ENCODE data around the gene C6orf120. TPM values are rescaled to one million over a fixed set of nuclear protein-coding genes. Genes with fewer than 3 reads are reported as not detected.
A peak's percentile ranks its signal among the peaks of the same experiment; 100 is the strongest.

C6orf120 gene
- total and polyA plus RNA-seq, 2 of the 13 experiments (the other 11 are each of a cell fraction or from before 2014, with no cell fraction given) = 21.7 to 29.9 TPM

DNA sequence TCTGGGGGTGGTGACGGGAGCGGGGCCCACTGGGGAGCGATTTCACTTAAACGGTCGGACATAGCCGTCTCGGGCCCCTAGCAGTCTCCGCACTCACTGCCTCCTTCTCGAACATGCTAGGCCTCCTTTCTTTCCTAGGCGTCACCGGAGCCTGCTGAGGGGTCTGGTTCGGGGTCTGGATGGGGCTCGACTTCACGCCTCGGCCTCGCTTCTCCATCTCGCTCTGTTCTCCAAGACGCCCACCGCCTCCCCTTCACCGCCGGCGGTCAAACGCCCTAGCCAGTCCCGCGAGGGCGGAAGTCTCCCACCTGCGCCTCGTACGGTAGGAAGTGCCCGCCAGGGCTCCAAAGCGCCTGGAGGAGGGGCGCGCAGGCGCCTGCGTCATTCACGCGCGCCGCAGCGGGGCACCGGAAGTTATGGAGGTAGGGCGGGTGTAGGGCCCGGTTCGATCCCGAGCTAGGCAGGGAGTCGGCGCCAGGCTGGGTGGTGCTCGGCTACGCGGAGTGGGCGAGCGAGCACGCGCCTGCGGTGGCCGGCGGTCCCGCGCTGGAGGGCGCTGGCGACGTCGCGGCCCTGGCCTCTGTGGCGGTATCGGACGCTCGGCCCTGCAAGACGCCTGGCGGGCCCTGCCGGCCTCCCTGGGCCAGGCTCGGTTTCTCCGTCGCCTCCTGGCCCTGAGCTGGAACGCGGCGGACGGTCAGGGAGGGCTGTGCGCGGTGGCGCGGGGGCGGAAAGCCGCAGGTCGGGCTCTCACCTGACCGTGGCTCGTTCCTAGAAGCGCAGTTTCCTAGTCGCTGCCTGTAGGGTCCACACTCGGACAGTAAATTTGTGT is 49.5 kb downstream of the C6orf120 start, which contains the start of the genes DYNLT2 and ERMARD (continued):
- TF ChIP-seq, protein P1, sequence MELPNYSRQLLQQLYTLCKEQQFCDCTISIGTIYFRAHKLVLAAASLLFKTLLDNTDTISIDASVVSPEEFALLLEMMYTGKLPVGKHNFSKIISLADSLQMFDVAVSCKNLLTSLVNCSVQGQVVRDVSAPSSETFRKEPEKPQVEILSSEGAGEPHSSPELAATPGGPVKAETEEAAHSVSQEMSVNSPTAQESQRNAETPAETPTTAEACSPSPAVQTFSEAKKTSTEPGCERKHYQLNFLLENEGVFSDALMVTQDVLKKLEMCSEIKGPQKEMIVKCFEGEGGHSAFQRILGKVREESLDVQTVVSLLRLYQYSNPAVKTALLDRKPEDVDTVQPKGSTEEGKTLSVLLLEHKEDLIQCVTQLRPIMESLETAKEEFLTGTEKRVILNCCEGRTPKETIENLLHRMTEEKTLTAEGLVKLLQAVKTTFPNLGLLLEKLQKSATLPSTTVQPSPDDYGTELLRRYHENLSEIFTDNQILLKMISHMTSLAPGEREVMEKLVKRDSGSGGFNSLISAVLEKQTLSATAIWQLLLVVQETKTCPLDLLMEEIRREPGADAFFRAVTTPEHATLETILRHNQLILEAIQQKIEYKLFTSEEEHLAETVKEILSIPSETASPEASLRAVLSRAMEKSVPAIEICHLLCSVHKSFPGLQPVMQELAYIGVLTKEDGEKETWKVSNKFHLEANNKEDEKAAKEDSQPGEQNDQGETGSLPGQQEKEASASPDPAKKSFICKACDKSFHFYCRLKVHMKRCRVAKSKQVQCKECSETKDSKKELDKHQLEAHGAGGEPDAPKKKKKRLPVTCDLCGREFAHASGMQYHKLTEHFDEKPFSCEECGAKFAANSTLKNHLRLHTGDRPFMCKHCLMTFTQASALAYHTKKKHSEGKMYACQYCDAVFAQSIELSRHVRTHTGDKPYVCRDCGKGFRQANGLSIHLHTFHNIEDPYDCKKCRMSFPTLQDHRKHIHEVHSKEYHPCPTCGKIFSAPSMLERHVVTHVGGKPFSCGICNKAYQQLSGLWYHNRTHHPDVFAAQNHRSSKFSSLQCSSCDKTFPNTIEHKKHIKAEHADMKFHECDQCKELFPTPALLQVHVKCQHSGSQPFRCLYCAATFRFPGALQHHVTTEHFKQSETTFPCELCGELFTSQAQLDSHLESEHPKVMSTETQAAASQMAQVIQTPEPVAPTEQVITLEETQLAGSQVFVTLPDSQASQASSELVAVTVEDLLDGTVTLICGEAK (IDR thresholded peaks at IDR 0.05) = peak; percentile 35; the same call in 1 of the 2 replicates
- TF ChIP-seq, protein P1 (CRISPR knock-in tag; IDR thresholded peaks at IDR 0.05) = peak; percentile 91
- no peak for TF ChIP-seq NONO (IDR thresholded peaks at IDR 0.05)
- TF ChIP-seq NONO (CRISPR knock-in tag; conservative IDR thresholded peaks at IDR 0.05) = peak; percentile 100
- TF ChIP-seq SOX5 (CRISPR knock-in tag; IDR thresholded peaks at IDR 0.05; ENCODE audit: borderline replicate concordance) = peak; percentile 78
- TF ChIP-seq, protein P2, sequence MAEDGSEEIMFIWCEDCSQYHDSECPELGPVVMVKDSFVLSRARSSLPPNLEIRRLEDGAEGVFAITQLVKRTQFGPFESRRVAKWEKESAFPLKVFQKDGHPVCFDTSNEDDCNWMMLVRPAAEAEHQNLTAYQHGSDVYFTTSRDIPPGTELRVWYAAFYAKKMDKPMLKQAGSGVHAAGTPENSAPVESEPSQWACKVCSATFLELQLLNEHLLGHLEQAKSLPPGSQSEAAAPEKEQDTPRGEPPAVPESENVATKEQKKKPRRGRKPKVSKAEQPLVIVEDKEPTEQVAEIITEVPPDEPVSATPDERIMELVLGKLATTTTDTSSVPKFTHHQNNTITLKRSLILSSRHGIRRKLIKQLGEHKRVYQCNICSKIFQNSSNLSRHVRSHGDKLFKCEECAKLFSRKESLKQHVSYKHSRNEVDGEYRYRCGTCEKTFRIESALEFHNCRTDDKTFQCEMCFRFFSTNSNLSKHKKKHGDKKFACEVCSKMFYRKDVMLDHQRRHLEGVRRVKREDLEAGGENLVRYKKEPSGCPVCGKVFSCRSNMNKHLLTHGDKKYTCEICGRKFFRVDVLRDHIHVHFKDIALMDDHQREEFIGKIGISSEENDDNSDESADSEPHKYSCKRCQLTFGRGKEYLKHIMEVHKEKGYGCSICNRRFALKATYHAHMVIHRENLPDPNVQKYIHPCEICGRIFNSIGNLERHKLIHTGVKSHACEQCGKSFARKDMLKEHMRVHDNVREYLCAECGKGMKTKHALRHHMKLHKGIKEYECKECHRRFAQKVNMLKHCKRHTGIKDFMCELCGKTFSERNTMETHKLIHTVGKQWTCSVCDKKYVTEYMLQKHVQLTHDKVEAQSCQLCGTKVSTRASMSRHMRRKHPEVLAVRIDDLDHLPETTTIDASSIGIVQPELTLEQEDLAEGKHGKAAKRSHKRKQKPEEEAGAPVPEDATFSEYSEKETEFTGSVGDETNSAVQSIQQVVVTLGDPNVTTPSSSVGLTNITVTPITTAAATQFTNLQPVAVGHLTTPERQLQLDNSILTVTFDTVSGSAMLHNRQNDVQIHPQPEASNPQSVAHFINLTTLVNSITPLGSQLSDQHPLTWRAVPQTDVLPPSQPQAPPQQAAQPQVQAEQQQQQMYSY (CRISPR knock-in tag; IDR thresholded peaks at IDR 0.05) = peak; percentile 83; the same call in 1 of the 2 replicates
- TF ChIP-seq KDM6A (CRISPR knock-in tag; IDR thresholded peaks at IDR 0.05; ENCODE audit: low read depth) = 0 out of 2 replicates have a peak, but pooled peaks have one; percentile 29
- TF ChIP-seq ZNF326 (CRISPR knock-in tag; IDR thresholded peaks at IDR 0.05; ENCODE audit: borderline replicate concordance) = no peak
- TF ChIP-seq GATA4 (IDR thresholded peaks at IDR 0.05; ENCODE audit: borderline replicate concordance, low read depth) = peak; percentile 61; the same call in 1 of the 2 replicates
- peak; percentile 78; the same call in 1 of the 2 replicates for TF ChIP-seq ZSCAN29 (CRISPR knock-in tag; conservative IDR thresholded peaks at IDR 0.05)
- no peak for TF ChIP-seq NR2F6 (IDR thresholded peaks at IDR 0.05)
- TF ChIP-seq NR2F6 (CRISPR knock-in tag; IDR thresholded peaks at IDR 0.05) = peak; percentile 80; the same call in 1 of the 2 replicates
- TF ChIP-seq ZSCAN22 (CRISPR knock-in tag; IDR thresholded peaks at IDR 0.05) = no peak
- TF ChIP-seq ZNF570 (CRISPR knock-in tag; IDR thresholded peaks at IDR 0.05; ENCODE audit: borderline replicate concordance) = peak; percentile 67; the same call in 1 of the 2 replicates
- peak; percentile 93 for TF ChIP-seq ZFP36L1 (CRISPR knock-in tag; IDR thresholded peaks at IDR 0.05)
- TF ChIP-seq DMAP1 (CRISPR knock-in tag; IDR thresholded peaks at IDR 0.05) = peak; percentile 93
- TF ChIP-seq RARA (CRISPR knock-in tag; IDR thresholded peaks at IDR 0.05) = peak; percentile 48; the same call in 1 of the 2 replicates
- TF ChIP-seq, protein P3, sequence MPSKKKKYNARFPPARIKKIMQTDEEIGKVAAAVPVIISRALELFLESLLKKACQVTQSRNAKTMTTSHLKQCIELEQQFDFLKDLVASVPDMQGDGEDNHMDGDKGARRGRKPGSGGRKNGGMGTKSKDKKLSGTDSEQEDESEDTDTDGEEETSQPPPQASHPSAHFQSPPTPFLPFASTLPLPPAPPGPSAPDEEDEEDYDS (CRISPR knock-in tag; IDR thresholded peaks at IDR 0.05) = peak; percentile 93
